Mesodermal cell (in vitro differentiated cells): Measurements from ENCODE around the gene SLC15A3.

Experiments
- H3K27ac ChIP-seq: 2 replicates; pipeline ENCODE4 v1.7.0; 2013; ENCODE audit warnings: mild to moderate bottlenecking, low read depth, low read length, moderate library complexity; ENCODE audit not compliant: severe bottlenecking
- H3K36me3 ChIP-seq: 2 replicates; pipeline ENCODE4 v1.7.1; 2013; ENCODE audit warnings: mild to moderate bottlenecking, low read length, moderate library complexity; ENCODE audit not compliant: control insufficient read depth, insufficient read depth
- H3K4me1 ChIP-seq: one replicate; pipeline ENCODE4 v1.7.1; 2013; ENCODE audit warnings: mild to moderate bottlenecking, low read length; ENCODE audit not compliant: insufficient read depth, control insufficient read depth, poor library complexity, severe bottlenecking
- H3K4me3 ChIP-seq: 2 replicates; pipeline ENCODE4 v1.7.0; 2013; ENCODE audit warnings: low read length, control low read depth, mild to moderate bottlenecking; ENCODE audit not compliant: insufficient read depth, poor library complexity, severe bottlenecking; ENCODE audit errors: extremely low read depth
- H3K9me3 ChIP-seq: 2 replicates; pipeline ENCODE4 v1.7.1; 2013; ENCODE audit warnings: mild to moderate bottlenecking, low read length, moderate library complexity; ENCODE audit not compliant: control insufficient read depth
- WGBS, 2 experiments: methylation state at CpG; one replicate each; pipeline ENCODE4 v1.1.5; 2013; ENCODE audit warnings: missing lambda C conversion rate in 2 of 2; ENCODE audit not compliant: insufficient coverage in 2 of 2; 5-methylcytosine and 5-hydroxymethylcytosine counted together

Gene SLC15A3

GRCh38 chr11:60889869-60890311 lies 62.1 kb downstream of the SLC15A3 start:
- H3K4me1 ChIP-seq: no peaks in the 10 kb centered on the region
- H3K36me3 ChIP-seq: peaks cover 26% of the 10 kb centered on the region
- no peaks in the 10 kb centered on the region for H3K9me3 ChIP-seq
- H3K4me3 ChIP-seq: no peak overlapping the region
- H3K27ac ChIP-seq: no peak overlapping the region
- WGBS, 2 experiments: 80 to 86% methylated on average over 4 to 6 of the region's 6 CpGs

- Histone ChIP-seq H3K4me1 (no peaks in the 10 kb centered on the region), H3K27ac (no peak overlapping the region), H3K36me3 (peaks cover 7% of the 10 kb centered on the region), H3K9me3 (no peaks in the 10 kb centered on the region), H3K4me3 (no peak overlapping the region)
- 67 to 73% methylated on average over 4 to 5 of the region's 5 CpGs for WGBS, 2 experiments
These were observed 64.4 kb downstream of the SLC15A3 start for GRCh38 chr11:60887556-60887955.
